Measurements from ENCODE around the gene ZNF195. TPM values are rescaled to one million over a fixed set of nuclear protein-coding genes. Genes with fewer than 3 reads are reported as not detected.
"Not testable (repeated sequence)": the region's sequence is repeated elsewhere in the genome, so short reads cannot be mapped to it uniquely, and the experiment has no call there.

ZNF195 gene
- total RNA-seq, 1 donor from 2014 or later = 29.7 TPM

DNA sequence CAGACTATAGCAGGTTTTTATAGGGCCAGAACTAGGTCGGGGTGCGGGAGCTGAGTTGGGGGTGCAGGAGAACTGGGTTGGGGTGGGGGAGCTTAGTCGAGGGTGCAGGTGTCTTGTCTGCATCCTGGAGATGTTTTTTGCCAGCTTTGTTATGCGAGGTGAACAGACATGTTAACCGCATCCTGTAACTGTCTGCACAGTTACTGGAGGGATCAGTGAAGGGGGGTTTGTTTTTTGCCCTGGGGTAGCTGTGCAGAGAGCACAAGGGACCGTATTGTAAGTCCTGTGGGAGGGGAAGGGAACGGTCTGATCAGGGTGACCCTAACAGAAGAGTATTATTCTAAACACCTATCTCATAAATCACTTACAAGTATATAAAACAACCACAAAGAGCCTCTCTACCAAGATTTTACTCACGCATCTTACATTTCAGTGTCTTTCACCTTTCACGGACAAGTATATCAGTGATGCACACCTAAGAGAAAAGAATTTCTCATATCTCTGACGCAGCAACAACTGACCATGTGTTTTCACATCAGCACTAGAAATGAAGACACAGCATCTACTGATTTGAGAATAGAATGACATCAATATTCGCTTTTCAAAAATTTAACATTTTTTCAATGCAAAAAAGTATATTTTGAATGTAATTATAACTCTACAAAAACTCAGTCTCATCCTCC, 20.8 kb downstream of the ZNF195 start:
- intact Hi-C loops (cut with micrococcal nuclease) = no loop called here

DNA sequence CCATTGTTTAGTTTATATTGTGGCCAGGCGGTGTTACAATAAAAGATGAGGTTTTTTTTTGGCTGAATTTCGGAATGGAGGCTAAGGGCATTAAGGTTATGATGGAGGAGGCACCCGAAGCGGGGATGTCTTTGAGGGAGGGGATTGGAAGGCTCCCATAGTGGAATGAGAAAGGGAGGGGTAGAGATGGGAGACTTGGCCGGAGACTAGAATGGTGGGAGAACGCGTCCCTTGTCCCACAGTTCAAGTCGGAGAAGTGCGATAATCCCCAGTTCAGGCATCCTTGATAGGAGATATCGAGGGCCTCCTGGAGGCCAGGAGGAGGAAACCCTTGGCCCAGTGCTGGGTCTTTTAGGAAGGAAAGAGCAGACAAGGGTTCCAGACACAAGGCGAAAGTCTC, 21.6 kb downstream of the ZNF195 start:
- intact Hi-C loops (cut with micrococcal nuclease) = no loop called here

DNA sequence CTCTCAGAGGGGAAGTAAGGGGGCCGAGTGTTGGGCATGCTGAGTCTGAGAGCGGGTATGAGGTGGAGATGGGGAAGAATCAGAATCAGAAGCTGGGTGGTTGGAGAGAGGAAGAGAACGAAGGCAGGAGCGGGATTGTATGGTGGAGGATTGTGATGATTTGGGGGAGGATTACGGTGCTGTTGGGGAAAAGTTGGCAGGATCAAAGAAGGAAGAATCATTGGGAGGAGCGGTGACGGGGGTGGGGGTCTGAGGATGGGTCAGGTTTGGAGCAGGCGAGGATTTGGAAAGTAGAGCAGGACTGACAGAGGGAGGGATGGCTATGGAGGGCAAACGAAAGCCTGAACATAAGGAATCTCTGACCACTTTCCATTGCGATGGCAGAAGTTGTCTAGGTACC, 22.1 kb downstream of the ZNF195 start:
- intact Hi-C loops (cut with micrococcal nuclease) = no loop called here

DNA sequence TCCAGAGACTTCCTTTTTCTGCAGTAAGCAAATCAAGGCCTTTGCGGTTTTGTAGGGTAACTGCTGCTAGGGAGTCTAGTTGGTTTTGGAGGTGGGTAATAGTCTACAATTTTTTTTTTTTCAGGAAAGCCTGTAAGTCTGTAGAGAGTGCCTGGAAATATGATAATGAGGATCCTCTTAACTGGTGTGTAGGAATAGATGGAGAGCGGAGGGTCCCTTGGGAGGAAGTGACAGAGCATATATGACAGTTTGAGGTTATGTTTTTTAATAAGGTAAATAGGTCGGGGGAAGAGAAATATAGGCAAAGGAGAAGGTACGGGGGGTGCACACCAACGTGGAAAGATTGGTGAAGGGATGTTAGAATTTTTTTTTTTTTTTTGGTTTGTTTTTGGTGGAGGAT, 25.9 kb downstream of the ZNF195 start:
- intact Hi-C loops (cut with micrococcal nuclease) = no loop called here

DNA sequence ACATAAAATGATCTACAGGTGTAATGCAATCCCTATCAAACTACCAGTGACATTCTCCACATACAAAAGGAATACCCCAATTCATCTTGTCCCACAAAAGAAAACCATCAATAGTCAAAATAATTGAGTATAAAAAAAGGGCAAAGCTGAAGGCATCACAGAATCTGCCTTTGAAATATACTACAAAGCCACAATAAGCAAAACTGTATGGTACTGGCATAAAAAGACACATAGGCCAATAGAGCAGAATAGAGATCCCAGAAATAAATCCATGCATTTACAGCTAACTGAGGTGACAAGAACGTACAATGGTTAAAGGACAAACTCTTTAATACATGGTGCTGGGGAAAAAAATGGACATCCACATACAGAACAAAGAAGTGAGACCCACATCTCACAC, 31.8 kb downstream of the ZNF195 start:
- intact Hi-C loops (cut with micrococcal nuclease) = loop anchor here (10.0 kb wide), 1 partner anchor 58 kb away; no protein-coding TSS in a partner anchor

DNA sequence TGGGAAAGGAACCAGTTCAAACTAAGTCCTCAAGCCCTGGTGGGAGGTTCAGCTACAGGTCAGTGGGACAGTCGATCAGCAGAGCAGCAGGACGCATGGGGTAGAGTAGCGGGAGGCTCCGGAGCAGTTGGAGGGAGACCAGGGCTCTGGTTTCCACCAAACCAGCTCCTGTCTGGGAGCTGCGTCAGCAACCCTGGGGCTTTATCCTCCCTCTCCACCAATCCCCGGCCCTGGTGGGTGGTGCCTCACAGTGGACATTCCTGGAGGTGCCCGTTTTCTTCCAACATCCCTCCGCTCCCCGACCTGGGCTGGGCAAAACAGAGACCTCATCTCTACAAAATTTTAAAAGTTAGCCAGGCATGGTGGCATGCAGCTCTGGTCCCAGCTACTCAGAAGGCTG, 32.4 kb downstream of the ZNF195 start:
- intact Hi-C loops (cut with micrococcal nuclease) = loop anchor here (10.0 kb wide), 1 partner anchor 58 kb away; no protein-coding TSS in a partner anchor

DNA sequence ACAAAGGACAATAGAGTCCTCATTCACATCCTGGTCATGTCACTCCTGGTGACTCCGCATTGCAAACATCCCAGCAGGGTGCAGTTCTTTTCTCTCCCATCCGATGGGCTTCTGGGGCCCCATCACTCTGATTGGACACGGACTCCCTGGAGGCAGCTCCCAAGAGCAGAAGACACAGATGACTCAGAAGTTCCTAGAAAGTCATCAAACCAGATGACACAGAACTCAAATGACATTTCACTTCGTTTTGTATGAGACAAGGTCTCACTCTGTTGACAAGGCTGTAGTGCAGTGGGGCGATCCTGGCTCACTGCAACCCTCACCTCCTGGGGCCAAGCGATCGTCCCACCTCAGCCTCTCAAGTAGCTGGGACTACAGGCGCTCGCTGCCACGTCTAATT, 33.2 kb downstream of the ZNF195 start:
- intact Hi-C loops (cut with micrococcal nuclease) = loop anchor here (10.0 kb wide), 1 partner anchor 59 kb away; no protein-coding TSS in a partner anchor

DNA sequence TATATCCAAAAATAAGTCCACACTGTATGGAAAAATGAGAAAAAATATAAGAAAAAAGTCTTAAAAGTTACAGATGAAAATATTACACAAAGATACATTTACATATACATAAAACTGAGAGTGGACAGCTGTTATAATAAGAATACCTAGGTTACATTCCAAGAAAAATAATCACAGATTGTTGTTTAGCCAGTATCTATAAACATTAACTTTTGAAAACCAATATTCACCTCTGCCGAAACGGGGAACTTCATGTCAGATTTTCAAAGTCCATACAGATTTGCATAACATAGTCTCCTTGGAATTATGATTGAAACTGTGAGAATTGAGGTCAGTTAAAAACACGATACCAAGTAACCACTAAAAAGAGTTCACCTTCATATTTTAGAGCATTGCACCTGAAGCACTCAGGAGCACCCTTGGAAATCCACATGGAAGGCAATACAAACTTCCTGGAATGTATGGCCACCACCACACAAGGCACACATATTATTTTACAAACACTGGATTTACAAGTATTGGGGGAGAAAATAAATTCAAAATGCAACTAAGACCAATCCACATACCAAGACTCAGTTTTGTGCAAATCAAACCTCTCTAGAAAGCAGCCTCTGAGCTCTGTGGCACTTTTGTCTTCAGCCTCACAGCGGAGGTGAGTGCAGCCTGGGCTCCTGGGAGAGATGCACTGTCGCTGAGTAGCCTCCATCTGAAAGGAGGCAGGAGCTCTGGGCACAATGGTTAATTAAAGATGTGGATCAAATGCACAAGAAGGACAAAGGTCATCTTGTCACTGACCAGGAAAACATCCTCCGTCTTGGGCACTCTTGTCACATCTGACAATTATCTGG, 34.4 kb downstream of the ZNF195 start:
- intact Hi-C loops (cut with micrococcal nuclease) = loop anchor here (10.0 kb wide), 1 partner anchor 60 kb away; no protein-coding TSS in a partner anchor

DNA sequence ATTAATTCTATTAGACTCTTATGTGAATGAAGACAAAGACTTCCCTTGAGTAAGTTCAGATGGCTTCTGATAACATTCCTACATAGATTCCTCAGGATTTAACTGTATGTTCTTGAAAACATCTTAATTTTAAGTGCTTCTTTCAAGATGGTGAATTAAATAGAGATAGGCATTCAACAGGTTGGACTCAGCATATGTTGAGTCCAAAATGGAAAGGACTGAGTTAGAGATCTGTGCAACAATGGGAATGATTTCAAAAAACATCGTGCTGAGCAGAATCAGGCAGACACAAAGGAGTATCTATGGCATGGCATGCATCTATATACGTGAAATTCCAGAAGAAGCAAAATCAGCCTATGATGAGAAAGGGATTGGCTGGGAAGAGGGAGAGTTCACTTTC, 36.2 kb downstream of the ZNF195 start:
- intact Hi-C loops (cut with micrococcal nuclease) = loop anchor here (10.0 kb wide), 1 partner anchor 62 kb away; no protein-coding TSS in a partner anchor

DNA sequence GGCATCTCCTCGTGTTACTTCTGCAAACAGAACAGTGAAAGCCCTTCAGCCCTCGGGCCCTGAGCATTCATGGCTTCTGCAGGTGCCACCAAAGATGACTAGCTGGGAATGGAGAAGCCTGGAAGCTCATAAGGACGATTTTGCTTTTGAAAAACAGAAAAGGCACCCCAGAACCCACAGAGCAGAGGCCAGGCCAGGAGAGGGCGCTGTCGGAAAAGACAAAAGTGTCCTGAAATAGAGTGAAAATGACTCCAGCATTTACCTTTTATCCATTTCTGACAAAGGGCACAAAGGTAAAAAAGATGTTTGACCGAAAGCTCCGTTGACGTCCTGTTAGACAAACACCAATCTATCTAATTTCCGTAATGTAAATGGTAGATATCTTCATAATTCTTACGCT, 37.6 kb downstream of the ZNF195 start:
- intact Hi-C loops (cut with micrococcal nuclease) = loop anchor here (10.0 kb wide), 1 partner anchor 64 kb away; no protein-coding TSS in a partner anchor

DNA sequence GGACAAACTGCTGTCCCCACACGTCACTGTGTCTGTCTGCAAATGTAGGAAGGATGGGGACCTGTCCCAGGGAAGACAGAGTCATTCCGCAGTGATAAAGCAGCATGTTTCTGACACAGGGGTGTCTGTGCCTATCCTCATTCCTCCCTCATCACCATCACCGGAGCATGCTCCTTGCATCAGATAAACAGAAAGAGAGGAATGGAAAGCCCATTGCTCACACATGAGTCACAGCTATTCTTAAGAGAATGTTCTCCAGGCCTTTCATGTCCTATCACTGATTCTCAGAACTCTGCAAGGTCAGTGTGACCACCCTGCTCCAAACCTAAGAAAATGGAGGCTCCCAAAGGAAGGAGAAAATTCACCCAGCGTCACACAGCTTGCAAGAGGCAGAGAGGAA, 38.9 kb downstream of the ZNF195 start:
- intact Hi-C loops (cut with micrococcal nuclease) = loop anchor here (10.0 kb wide), 1 partner anchor 65 kb away; no protein-coding TSS in a partner anchor

DNA sequence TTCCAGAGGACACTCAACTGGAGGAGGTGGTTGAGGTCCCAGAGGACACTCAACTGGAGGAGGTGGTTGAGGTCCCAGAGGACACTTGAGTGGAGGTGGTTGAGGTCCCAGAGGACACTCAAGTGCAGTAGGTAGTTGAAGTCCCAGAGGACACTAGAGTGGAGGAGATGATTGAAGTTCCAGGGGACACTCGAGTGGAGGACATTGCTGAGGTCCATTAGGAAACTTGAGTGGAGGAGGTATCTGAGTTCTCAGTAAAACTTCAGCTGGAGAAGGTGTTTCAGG, 39.7 kb downstream of the ZNF195 start:
- intact Hi-C loops (cut with micrococcal nuclease) = no loop called here

DNA sequence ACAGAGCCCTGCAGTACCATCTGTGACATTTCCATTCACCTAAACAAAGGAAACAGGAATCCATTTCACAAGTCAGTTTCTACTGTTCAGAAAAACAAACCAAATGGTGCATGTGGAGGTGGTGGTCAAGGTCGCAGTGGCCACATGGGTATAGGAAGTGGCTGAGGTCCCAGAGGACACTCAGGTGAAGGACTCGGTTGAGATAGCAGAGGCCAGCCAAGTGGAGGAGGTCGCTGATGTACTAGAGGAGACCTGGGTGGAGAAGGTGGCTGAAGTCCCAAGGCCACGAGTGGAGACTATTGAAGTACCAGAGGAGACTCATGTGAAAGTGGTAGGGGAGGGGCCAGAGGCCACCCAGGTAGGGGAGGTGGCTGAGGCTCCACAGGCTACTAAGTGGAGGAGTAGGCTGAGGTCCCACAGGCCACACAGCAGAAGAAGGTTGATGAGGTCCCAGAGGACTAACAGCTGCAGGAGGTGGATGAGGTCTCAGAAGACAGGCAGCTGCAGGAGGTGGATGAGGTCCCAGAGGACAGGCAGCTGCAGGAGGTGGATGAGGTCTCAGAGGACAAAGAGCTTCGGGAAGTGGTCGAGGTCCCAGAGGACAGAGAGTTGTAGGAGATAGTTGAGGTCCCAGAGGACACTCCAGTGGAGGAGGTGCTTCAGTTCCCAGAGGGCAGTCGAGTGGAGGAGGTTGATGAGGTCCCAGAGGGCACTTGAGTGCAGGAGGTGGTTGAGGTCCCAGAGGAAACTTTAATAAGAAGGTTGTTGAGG, 40.2 kb downstream of the ZNF195 start:
- intact Hi-C loops (cut with micrococcal nuclease) = no loop called here

DNA sequence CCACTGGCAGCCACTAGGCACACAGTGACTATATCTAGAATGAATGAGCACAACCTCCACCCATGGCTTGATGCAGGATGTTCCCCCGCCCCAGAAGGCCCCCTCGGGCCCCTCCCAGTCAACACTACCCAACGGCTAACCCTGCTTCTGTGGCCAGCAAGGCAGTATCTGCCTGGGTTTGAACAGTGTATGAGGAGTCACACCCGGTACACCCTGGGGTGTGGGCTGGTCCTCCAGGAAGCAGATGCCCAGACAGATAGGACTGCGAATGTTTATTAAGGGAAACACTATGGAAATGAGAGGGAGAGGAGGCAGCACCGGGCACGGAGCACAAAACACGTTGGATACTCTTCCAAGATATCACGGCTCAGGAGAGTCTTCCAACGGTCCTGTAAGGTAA, 42.5 kb downstream of the ZNF195 start:
- intact Hi-C loops (cut with micrococcal nuclease) = not testable (repeated sequence)

DNA sequence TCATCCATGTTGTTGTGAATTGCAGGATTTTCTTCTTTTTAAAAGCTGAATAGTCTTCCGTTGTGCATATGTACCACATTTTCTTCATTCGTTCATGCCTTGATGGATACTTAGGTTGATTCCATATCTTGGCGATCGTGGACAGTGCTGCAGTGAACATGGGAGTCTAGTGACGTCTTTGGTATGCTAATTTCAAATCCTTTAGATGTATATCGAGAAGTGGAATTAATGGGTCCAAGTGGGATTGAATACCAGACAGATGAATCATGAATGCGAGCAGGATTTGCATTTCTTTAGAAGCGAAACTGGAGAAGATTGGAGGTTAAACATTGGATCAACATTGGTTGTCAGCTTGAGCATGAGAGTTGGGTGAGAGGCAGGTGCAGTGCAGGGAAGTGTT, 45.8 kb downstream of the ZNF195 start:
- intact Hi-C loops (cut with micrococcal nuclease) = not testable (repeated sequence)

DNA sequence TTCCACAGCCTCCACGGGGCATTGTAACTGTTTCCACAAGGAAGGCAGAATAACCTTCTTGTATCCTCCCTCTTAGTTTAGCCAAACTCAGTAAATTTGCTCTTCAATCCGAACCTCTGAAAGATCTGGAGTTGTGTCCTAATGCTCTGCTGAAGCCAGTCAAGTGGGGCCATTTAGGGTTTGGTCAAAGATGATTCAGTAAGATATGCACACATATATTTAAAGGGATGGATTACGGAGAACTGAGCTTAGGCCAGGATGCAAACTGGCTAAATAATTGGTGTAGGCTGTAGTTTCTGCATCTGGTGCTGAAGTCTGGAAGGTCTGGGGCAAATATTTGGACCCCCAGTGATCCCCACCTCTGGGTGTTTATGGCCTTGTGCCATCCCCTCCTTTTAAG, 47.9 kb downstream of the ZNF195 start:
- intact Hi-C loops (cut with micrococcal nuclease) = not testable (repeated sequence)

DNA sequence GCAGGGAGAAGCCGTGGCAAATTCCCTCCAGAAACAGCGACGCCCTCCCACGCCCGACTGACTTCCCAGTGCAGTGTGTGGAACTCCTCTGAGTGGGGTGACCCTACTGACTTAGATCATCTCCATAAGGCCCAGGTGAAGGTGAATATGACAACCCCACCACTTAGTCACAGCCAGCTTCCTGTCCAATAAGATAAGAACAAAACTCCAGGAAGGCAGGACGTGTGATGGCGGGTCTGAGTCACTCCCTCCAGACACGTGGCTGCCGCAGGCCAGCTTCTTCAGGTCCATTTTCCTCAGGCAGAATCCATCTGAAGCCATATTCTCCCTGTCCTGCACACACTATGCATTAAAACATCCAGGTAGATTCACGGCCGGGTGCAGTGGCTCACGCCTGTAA, 48.9 kb downstream of the ZNF195 start:
- intact Hi-C loops (cut with micrococcal nuclease) = not testable (repeated sequence)

DNA sequence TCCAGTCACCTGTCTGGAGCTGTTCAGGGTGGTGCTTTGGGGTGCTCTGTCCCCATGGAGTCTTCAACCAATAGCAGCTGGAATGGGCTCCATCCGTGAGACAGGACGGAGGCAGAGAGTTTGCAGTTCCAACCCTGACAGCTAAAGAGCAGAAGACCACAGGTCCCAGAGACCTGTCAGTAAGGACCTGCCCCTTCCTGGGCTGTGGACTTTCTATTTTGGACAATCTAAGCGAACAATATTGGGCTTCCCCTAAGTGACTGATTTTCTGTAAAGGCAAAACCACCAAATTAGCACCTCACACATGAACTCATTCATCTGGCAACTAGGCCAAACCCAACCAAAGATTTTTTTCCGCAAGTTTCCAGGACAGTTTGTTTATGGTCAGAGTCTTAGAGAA, 50.4 kb downstream of the ZNF195 start:
- intact Hi-C loops (cut with micrococcal nuclease) = not testable (repeated sequence)

DNA sequence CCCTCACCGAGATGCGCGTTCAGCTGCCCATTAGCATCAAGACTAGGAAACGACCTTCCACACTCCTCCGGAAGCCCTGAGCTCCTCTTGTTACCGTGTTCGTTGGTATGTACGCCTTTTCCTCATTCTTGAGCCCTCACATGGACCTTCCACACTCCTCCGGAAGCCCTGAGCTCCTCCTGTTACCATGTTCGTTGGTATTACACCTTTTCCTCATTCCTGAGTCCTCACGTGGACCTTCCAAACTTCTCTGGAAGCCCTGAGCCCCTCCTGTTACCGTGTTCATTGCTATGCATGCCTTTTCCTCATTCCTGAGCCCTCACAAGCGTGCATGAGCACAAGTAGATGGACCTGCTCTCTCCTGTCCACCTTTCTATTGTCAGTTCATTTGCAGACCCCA, 52.5 kb downstream of the ZNF195 start:
- intact Hi-C loops (cut with micrococcal nuclease) = not testable (repeated sequence)

DNA sequence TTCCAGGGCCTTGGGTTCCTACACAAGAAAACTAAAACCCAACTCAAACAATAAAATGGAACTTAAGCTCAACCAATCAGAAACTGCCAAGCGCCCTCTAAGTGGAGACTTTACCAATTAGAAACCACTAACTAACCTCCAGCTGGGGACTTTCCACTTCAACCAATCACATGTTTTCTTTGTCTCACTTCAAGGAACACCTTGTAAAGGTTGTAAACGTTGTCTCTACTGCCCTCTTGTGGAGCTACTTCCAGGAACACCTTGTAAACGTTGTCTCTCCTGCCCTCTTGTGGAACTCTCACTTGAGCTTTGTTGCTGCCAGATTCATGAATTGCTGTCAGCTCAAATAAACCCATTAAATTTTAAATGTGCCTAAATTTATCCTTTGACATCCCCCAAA, 54.2 kb downstream of the ZNF195 start:
- intact Hi-C loops (cut with micrococcal nuclease) = not testable (repeated sequence)
